NOMO-1 (cell line): ENCODE measurements around the gene IL17RE.

Experiments used
- DNase-seq, 2 experiments: peaks; one replicate each; lab custom pipeline; 2025; ENCODE audit not compliant: unreplicated experiment in 2 of 2; lab: John Stamatoyannopoulos, UW

The IL17RE gene

GRCh38 chr3:9951126-9951525 lies 48.5 kb downstream of the IL17RE start:
- DNase-seq, result no peak

DNA sequence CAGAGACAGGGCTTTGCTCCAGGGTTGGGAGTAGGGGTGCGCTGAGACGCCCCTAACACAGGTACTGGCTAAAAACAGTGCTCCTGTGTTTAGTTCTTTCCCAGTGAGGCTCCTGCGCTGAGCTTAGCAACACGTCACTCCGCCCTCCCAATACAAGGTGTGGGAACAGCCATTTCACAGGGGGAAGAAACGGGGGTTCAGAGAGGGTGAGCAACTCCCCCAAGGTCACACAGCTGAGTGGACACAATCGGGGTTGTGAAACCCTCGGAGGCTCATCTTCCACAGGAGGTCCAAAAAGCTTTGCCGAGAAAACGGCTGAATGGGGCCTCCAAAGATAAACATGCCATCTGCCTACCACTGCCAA lies 48.9 kb downstream of the IL17RE start:
- no peak for DNase-seq

DNA sequence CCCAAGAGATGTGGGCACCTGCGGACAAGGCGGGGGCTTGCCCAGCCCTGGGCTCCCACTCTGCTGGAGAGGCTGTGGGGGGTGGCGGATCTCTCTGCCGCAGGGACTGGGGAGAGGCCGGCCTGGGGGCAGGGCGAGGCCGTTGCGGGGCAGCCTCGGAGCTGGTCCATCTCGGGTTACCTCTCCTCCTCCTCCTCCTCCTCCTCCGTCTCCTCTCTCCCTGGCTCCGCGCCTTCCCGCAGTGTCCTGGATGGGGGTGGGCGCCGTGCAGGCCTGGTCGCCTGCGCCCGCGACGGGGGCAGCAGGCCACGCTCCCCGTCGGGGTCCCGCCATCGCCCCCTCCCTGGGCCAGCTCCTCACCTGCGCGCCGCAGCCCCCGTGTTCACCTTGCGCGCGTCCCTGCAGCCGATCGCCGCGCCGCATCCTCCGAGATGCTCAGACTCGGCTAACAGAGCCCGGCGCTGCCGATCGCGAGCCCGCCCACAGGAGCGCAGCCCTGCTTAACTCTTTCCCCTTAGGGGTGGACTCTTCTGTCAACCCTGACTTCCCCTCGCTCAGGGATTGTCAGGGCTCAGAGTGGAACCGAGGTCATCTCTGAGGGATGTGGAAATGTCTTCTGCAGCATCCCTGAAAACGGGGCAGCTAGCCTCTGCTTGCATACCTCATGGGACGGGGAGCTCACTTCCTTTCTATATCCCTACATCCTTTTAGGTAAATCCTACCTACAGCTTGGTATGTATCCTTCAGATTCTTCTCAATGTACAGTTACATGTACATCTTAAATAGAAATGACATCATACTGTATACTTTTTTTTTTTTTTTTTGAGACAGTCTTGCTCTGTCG lies 49.5 kb downstream of the IL17RE start, which contains the start of gene PRRT3:
Gene PRRT3 (minus strand): TSS at position 447 of the 844 bp plus-strand sequence. CDS start 2,293 bp downstream, outside the sequence.
- DNase-seq, result peak; percentile 49 to 51

DNA sequence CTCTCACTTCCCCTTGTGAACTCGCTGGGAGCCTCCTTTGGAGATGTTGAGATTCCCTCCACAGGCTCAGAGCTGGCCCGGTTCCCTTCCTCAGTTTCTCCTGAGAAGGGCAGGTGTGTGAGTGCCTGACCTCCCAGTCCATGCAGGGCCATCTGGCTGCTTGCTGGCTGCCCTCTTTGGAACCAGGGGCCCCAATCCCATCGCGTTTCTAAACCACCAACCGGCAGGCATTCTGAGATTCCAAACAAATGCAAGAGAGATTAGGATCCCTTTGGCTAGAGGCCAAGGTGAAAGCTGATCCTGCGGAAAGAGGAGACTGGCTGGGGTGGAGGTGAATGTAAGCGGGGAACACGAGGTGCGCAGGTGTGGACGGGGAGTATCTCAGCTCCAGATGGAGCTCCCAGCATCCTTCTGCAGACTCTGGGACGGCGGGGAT lies 52.4 kb downstream of the IL17RE start:
- DNase-seq, result no peak

- DNase-seq, result no peak
These were observed 53.1 kb downstream of the IL17RE start for GRCh38 chr3:9955611-9956352.

DNA sequence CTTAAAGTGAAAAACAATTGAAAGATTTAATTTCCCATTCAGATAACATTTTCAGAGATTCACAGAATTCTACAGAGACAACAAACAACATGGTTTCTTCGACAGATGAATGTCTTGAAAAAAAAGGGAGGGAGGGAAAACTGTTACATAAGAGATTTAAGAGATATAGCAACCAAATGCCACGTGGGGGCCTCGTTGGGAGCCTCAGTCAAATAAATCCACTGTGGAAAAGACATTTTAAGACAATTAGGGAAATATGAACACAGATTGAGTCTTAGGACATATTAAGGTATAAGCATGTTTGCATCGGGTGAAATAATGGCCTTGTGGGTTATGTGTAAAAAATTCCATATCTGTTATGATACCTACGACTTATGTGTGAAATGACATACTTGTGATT lies 54.6 kb downstream of the IL17RE start:
- no peak for DNase-seq

DNA sequence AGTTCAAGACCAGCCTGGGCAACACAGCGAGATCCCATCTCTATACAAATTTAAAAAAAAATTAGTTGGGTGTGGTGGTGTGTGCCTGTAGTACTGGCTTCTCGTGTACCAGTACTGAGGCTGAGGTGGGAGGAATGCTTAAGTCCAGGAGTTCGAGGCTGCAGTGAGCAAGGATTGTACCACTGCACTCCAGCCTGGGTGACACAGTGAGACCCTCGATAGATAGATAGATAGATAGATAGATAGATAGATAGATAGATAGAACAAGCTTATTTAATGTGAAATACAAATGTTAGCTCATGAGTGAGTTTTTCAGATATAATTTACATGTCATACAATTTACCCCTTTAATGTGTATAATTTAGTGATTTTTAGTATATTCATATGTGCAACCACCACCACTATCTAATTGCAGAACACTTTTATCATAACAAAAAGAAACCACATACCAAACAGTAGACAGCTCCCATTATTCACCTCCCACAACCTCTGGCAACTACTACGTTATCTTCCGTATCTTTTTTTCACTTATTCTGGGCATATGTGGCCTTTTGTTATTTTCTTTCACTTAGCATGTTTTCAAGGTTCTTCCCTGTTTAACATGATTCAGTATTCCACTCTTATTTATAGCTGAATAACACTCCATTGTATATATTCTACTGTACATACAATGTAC lies 62.7 kb downstream of the IL17RE start:
- DNase-seq, result no peak
